Measurements from ENCODE around the gene STARD13.
"Not testable (repeated sequence)": the region's sequence is repeated elsewhere in the genome, so short reads cannot be mapped to it uniquely, and the experiment has no call there.

STARD13 gene

DNA sequence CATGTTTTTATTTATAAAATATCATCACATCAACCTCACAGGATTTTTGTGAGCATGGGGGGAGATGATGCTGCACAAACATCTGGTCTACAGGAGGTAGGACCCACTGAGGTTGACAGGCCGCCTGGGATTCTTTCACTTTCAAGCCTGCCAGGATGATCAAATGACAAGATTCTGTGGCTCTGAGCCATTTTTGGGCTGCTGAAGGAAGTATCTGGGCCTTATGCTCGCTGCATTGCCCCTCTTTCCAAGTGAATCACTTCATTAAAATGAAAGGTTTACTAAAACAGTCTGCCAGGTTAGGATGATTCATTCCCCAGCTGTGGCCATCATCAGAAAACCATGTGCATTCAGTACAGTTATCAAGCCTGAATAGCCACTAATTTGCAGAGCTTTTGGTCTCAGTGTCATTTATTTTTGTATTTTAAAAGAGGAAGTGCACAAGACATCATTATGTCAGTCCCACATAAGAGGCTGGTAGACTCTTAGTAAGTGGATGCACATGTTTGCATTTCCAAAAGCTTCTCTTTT is 34.4 kb downstream of the STARD13 start:
- DNase-seq (ENCODE audit: low read depth in 3 of 3), result no peak

DNA sequence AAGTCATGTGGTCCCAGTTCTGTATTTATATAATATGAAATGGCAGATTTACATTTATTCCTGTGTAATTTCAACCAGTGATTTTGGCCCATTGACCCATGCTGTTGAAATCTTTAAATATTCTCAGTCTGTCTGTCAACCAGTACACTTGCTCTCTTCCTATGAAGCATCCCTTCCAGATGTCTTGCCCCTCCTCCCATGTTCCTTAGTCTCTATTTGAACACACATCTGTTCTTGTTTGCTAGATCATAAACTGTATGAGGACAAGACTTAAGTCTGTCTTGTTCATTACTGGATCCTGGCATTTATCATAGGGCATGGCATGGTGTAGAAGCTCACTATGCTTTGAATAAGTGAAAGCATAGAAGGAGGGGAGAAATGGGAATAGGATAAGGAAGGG is 34.9 kb downstream of the STARD13 start:
- no peak for DNase-seq (ENCODE audit: low read depth in 3 of 3)

- no peak for DNase-seq (ENCODE audit: low read depth in 3 of 3)
These were observed 35.7 kb downstream of the STARD13 start for GRCh38 chr13:33249894-33250293.

DNA sequence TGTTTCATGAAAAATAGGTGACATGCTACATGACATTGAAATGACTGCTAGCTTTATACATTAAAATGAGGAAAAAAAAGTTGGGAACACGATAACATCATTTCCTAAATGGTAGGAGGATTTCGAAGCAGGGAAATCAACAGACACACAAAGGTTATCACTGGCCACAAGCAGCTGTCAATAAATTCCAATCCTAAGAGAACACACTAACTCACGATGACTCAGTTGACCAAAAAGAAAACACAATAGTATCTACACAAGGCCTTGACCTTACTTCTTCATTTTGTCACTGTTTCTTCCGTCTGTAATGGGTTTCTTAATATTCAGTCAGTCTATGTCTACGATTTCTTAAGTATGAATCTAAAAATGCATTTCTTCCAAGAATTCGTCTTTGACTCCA is 36.5 kb downstream of the STARD13 start:
- no peak for DNase-seq (ENCODE audit: low read depth in 3 of 3)

DNA sequence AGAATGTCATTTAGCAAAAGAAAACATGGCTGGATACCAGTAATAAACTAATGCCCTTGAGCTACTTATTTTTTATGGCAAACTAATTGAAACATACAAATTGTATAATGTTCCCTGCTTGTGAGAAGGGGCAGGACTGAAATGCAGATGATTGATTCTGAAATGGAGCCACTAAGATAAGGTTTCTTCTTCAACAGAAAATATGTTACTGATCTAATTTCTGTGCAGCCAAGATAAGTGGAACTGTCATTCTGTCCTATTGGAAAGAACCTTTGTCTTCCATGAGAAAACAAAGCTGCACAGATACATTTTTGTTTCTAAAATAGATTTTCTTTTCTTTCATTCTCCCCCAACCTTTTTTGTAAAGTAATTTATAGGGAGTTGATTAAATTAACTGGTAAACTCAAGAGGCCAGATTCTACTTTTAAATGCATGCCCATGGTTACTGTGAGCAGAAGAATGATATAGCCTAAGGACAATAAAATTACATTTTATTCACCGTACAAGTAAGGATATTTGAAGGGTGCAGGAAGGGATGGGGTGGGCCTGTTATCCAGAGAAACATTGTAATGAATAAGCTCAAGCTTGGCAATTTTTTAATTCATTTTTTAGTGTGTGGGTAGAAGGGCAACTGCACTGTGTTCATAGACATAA is 39.9 kb downstream of the STARD13 start:
- DNase-seq (ENCODE audit: low read depth in 3 of 3), result no peak

DNA sequence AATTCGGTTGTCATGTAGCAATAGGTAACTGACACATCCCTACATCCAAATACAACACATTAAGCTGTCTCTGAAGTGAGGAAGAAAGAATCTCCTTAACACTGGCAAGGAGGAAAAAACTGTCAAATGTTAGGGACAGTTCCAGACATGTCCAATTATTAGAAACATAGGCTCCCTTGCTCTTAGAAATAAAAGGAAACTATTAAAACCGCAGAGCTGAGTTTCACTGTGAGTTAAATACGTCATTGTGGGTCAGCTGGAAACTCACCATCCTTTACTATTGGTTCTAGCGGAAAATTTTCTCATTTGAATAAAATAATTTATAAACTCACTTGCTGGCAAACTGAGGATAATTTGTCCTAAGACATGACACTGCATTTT is 40.7 kb downstream of the STARD13 start:
- no peak for DNase-seq (ENCODE audit: low read depth in 3 of 3)

DNA sequence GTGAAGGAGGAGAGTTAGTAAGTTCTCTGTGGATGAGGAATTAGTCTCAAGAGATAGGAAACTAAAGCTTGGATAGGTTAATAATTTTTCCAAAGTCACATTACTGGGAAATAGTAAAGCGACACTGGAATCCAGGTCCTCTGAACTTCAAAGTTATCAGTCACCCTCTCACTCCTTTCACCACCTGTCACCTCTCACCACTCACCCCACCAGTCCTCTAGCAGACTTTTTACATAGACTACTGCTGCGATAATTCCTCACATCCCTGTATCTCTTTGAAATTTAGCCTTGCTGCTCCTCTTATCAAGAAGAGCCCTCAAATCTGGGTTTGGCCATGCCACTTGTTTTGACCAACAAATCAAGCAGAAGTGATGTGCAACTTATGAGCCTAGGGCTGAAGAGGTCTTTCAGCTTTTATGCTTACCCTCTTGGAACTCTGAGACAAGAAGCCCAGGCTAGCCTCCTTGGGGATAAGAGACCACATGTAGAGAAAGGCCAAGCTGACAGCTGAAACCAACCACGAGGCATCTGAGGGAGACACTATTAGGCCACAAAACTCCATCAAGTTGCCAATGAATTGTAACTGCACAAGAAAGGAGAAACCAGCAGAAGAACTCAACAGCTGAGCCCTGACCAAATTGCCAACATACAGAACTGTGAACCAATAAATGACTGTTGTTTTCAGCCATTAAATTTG is 41.2 kb downstream of the STARD13 start:
- no peak for DNase-seq (ENCODE audit: low read depth in 3 of 3)

GRCh38 chr13:33242984-33243617 is 42.5 kb downstream of the STARD13 start:
- no peak for DNase-seq (ENCODE audit: low read depth in 3 of 3)

DNA sequence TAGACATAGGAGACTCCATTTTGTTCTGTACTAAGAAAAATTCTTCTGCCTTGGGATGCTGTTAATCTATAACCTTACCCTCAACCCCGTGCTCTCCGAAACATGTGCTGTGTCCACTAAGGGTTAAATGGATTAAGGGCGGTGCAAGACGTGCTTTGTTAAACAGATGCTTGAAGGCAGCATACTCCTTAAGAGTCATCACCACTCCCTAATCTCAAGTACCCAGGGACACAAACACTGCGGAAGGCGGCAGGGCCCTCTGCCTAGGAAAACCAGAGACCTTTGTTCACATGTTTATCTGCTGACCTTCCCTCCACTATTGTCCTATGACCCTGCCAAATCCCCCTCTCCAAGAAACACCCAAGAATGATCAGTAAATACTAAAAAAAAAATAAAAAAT is 43.2 kb downstream of the STARD13 start:
- not testable (repeated sequence) for DNase-seq (ENCODE audit: low read depth in 3 of 3)

DNA sequence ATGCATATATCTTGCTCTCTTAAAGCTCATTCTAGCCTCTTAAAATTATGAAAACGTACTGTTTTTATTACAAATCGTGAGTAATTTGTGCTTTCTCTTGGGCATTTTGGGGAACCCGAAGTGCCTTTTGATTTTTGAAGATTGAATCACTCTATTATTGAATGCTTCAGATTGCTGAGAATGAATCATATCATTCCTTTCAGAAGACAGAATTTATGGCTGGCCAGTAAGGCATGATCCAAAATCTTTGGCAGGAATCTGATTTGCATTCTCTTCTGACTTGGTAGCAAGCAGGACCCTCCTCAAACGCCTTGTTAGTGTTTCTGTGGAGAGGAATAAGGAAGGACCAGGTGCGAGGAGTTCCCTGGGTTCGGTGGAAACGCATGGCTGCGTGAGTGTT is 49.5 kb downstream of the STARD13 start:
- DNase-seq (ENCODE audit: low read depth in 3 of 3), result no peak

- no peak for DNase-seq (ENCODE audit: low read depth in 3 of 3)
These were observed 50.0 kb downstream of the STARD13 start for GRCh38 chr13:33235564-33235963.

- DNase-seq (ENCODE audit: low read depth in 3 of 3), result no peak
These were observed 50.5 kb downstream of the STARD13 start for GRCh38 chr13:33235078-33235477.

- DNase-seq (ENCODE audit: low read depth in 3 of 3), result no peak
These were observed 52.0 kb downstream of the STARD13 start for GRCh38 chr13:33233547-33233946.

GRCh38 chr13:33232883-33233282 is 52.7 kb downstream of the STARD13 start:
- DNase-seq (ENCODE audit: low read depth in 3 of 3), result no peak

DNA sequence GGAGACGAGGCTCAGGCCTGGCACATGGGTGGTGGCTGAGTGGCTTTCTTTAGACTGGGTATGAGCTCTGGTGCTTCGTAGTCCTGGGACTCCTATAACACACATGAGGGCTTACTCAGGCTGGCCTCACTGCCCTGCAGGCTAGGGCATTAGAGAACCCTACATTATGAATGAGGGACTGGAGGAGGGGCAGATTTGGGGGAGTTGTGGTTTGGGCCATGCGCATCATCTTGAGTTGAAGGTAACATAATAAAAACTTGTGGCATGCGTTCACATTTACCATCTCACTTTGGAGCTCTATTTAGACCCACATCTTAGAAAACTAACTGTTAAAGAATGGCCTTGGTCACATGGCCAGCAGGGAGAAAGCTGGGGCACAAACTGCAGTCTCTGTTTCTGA is 54.2 kb downstream of the STARD13 start:
- no peak for DNase-seq (ENCODE audit: low read depth in 3 of 3)

DNA sequence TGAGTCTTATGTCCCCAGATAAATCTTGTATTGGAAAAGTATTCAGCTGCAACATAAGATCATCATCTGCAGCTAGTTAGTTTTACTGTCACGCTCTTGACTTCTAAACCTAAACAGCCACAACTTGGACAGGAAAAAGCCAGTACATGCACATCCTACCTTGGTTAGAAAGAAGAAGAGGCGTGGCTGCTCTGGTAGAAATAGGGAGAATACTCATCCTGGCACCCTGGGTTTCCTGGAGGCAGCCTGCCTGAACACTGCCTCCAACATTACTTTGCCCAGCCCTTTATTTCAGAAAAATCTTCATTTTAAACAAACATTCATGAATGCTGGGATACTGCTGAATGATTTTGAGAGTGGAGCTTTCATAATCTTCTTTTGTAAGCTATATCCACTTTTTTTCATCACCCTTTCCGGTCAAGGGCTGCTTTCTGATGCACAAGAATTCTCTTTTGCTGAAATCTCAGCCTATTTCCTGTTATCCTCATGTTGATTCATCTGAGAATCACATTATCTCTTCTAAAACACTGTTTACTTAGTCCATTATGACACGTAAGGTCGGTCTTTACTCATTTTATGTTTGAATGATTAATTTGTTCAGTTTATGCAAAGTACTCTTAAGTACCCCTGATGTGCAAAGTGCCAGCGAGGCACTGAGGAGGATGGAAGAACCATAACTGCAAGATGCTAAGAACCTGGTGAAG is 55.2 kb downstream of the STARD13 start:
- no peak for DNase-seq (ENCODE audit: low read depth in 3 of 3)

GRCh38 chr13:33229446-33230177 is 55.9 kb downstream of the STARD13 start:
- no peak for DNase-seq (ENCODE audit: low read depth in 3 of 3)

DNA sequence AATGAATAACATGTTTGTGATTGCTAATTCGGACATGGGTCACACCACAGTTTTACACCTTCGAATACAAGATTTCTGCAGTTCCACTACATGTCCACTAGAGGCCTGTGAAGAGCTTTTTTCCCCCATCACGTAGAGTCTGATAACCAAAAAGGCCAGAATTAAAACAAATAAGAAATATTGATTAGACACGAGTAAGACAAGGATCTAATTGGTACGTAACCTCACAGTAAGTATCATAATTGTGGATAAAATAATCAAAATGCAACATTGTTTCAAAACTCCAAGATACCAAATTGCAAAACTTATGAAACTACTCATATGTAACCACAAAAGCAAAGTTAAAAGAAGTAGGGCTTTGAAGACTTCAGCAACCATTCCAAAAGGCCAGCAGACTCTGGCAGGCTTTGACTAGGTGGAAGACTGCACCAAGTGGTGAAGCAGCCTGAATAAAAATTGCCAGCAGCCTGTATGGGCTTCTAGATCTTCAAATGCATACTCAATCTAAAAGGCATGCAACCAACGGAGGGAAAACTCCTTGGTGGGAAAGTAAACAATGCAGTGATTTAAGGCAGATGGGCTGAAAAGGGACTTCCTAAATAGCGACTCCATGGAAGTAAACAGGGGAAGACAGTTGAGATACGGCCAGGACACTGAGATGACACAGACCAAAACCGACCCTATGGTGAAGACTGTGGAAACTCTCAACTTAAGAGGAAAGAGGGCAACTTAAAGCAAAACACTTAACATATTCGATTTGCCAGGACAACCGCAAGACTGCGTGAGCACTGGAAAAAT is 56.7 kb downstream of the STARD13 start:
- DNase-seq (ENCODE audit: low read depth in 3 of 3), result no peak

- DNase-seq (ENCODE audit: low read depth in 3 of 3), result no peak
These were observed 57.5 kb downstream of the STARD13 start for GRCh38 chr13:33227927-33228647.

GRCh38 chr13:33224686-33225085 is 60.9 kb downstream of the STARD13 start:
- no peak for DNase-seq (ENCODE audit: low read depth in 3 of 3)

All from stimulated activated CD4-positive, alpha-beta T cell treated with anti-CD3 and anti-CD28 coated beads, TNF-alpha, amount 100 ng/mL, for 4 hours (primary cell).